Stimulated activated CD4-positive, alpha-beta T cell treated with anti-CD3 and anti-CD28 coated beads, Interleukin-4, amount 100 ng/mL, for 48 hours (primary cell): Measurements from ENCODE around the gene ATXN7L1.

Experiments
- DNase-seq, 2 donors: peaks; one replicate each; pipeline ENCODE4 v3.0.0-alpha.2; 2020; ENCODE audit warnings: low read depth in 2 of 2

Gene ATXN7L1

DNA sequence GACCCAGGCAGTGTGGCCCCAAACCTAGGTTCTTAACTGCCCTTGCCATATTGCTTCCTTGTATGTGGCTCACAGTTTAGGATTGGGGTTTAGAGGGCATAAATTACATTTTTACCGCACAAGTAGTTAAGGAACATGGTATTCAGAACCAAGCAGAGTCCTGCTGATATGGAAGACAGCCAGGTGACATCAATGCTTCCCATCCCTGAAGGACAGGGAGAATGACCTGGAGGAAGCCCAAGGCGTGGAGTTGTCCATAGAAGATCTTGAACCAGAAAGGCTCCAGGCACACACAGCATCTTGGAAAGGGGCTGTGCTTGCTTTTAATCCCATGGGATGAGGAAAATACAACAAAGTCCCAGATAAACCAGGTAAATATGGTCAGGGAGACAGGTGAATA is 48.3 kb downstream of the ATXN7L1 start:
- DNase-seq = no peak

DNA sequence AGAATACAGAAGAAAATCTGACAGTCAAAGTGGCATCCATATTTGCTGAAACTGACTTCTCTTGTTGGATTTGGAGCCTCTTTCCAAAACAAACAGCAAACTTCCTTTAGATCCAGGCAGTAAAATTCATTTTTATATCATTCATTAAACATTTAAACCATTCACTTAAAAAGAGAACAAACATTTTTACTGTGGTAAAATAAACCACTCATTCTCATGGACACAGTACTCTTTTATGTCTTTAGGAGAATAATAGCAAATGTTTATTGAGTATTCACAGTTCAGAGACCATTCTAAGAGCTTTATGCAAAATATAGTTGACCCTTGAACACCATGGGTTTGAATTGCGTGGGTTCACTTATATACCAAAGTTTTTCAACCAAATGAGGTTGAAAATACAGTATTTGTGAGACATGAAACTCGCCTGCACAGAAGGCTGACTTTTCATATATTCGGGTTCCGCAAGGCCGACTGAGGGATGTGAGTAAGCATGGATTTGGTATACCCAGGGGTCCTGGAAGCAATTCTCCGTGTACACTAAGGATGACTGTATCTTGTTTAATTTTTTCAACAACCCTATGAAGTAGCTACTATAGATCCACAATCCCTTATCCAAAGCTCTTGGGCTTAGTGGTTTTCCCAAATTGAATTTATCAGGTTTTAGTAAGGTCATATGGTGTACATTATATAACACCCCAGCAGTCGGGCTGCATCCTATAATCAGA is 49.1 kb downstream of the ATXN7L1 start:
- no peak for DNase-seq

DNA sequence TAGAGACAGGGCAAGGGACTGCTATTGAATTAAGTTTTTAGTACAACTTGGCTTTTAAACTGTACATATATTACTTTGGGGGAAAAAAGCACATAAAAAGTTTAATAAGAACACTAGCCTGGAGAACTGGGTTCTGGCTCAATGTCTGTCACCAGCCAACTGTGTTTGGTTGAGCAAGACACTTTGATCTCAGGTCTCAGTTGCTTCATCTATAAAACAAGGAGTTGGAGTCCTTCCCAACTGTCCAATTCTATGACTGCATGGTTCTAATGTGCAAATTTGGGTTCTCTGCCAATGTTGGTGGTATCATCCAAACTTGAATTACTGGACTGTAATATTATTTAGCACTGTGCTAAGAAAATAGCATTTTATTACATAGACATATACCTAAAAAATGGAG is 50.3 kb downstream of the ATXN7L1 start:
- DNase-seq = no peak

DNA sequence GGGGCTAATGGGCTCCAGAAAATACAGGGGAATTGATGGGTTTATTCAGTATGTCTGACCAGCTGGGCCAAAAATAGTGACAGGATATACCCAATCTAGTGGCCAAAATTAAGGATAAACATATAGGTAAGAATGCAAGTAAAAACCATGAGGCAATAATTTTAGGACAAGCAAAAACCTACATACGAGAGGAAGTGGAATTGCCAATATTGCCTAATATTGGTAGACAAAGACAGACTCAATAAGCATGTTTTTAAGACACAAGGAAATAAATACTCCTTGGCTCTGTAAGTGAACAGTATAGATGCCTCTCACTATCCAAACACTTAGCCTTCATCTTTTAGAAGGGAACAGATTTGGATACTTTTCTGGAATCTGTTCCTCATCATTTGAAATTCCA is 51.0 kb downstream of the ATXN7L1 start:
- DNase-seq = no peak

DNA sequence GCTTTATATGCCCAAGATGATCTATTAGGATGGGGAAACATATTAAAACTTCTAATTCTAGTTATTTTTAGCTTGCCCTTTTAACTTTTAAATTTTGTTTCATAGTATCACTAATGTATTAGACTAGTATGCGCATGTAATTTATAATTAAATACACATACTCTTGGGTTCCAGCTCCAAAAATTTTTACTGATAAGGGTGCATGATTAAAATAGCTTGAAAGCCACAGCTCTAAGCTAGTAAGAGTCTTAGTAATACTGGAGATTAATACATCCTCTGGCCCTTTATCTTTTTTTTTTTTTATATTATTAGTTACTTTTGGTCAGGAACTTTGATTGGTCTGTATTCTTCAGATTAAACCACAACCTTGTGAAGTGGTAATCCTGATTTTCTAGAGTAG is 53.6 kb downstream of the ATXN7L1 start:
- DNase-seq = no peak

DNA sequence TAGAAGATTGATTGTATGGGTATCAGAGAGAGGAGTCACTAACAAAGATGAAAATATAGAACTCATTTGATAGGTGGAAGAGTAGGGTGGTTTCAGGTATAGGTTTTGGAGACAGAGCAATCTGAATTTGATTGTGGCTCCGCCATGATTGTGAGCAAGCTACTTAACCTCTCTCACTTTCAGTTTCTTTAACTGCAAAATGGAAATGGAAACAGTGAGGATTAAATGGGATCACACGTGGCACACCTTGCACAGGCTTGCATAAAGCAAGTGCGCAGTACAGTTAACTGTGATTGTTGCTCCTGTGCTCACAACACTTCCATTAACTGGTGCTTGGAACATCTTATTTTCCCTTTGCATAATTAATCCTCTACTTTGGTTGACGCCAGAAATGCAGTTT is 54.9 kb downstream of the ATXN7L1 start:
- no peak for DNase-seq

DNA sequence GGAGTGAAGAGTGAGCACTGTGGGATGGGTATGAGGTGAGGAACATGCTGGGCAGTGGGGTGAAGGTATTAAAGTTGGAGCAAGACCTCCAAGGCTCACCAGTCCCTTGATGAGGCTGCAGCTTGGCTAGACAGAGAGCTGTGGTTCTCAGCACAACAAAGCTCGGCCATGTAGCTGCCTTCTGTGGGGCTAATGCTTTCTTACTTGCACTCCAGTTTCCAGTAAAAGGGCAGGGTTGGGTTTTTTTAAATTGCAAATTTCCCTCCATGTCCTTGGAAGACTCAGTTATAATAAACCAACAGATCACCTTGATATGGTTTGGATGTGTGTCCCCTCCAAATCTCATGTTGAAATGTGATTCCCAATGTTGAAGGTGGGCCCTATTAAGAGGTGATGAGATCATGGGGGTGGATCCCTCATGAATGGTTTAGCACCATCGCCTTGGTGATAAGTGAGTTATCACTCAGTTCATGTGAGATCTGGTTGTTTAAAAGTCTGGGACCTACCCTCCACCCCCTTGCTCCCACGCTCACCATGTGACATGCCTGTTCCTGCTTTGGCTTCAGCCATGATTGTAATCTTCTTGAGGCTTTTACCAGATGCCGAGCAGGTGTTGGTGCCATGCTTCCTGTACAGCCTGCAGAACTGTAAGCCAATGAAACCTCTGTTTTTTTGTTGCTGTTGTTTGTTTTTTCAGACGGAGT is 55.9 kb downstream of the ATXN7L1 start:
- DNase-seq = no peak

DNA sequence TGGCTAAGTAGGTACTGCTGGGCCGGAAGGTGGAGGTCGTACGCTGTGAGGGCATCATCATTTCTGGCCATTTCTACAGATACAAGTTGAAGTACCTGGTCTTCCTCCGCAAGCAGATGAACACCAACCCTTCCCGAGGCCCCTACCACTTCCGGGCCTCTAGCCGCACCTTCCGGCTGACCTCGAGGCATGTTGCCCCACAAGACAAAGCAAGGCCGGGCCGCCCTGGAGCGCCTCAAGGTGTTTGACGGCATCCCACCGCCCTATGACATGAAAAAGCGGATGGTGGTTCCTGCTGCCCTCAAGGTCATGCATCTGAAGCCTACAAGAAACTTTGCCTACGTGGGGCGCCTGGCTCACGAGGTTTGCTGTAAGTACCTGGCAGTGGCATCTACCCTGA is 56.8 kb downstream of the ATXN7L1 start:
- no peak for DNase-seq

DNA sequence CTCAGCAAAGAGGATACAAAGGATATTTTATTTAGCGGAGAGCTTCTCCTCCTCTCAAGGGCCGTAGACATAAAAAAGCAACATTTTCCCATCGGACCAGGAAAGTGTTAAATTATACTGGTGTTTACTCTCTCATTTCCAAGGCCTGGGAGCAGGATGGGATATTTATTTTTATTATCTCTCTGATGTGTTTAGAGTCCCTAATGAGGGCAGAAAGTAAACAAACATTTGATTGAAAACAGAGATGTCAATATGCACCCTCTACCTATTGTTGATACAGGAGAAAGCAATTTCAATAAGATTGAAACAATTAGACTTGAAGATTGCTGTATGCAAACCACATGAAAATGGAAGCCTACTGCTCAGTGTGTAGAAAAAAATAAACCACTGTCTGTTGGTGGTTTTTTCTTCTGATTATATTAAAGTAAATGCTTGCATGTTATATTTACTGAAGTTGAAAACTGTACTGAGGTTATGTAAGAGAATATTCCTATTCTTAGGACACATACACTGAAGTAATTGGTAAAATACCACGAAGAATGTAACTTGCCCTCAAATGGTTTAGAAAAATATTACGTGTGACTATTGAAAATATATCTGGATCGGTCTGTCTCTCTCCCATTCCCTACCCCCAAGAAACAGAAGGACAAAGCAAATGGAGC is 59.3 kb downstream of the ATXN7L1 start:
- DNase-seq = no peak

DNA sequence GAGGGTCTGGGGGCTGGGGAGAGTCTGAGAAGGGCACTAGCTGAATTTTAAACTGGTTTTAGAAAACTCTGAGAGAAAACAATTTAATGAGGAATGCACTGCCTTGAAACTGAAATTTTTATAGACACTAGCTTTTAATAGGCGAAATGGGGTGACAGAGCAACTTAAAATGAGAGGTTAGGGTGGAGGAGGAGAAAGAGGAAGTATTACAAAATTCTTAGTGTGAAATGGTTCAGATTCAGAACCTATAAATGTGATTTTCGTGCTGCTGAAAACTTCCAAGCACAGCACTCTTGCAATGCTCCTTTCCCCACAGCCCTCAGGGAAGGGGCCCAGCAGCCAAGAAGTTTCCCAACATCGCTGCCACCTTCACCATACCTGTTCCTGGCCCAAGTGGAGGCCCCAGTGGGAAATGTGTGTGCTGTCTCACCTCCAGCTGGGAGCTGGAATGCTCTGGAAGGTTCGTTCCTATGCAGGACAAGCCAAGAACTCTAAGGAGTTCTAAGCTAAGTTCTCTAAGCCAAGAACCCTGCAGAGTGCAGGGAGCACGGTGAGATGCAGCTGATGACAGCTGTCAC is 60.0 kb downstream of the ATXN7L1 start:
- no peak for DNase-seq

DNA sequence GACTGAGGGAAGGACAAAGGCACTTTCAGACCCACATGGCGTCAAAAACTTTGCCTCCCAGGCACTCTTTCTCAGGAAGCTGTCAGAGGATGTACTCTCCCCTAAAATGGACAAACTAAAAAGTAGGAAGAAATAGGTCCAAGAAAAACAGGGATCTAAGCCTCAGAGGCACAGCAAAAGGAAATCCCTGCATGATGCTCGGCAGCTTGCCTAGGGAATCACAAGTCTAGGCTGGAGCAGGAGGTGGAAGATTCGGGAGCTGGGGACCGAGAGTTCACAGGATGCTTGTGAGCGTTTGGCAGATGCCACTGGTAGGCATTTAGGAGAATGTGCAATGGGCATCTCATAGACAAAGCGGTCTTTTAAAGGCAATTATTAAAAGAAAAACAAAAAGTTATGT is 60.8 kb downstream of the ATXN7L1 start:
- DNase-seq = no peak

DNA sequence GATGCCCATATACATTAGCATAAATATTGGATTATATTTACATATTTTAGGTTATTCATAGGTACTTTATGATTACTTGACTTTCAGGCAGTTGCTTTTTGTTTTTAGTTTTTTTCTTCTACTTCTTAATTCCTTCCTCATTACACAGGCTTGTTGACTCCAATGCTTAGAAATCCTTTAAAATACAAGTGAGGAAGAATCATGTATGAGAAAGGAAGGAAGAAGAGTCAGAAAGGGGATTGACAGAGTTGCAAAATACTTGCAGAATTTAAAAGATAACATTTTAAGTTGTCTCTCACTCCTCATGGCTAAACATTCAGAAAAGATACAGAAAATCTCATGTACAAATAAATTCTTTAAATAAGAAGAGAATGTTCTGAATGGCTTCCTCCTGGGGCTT is 61.9 kb downstream of the ATXN7L1 start:
- no peak for DNase-seq

DNA sequence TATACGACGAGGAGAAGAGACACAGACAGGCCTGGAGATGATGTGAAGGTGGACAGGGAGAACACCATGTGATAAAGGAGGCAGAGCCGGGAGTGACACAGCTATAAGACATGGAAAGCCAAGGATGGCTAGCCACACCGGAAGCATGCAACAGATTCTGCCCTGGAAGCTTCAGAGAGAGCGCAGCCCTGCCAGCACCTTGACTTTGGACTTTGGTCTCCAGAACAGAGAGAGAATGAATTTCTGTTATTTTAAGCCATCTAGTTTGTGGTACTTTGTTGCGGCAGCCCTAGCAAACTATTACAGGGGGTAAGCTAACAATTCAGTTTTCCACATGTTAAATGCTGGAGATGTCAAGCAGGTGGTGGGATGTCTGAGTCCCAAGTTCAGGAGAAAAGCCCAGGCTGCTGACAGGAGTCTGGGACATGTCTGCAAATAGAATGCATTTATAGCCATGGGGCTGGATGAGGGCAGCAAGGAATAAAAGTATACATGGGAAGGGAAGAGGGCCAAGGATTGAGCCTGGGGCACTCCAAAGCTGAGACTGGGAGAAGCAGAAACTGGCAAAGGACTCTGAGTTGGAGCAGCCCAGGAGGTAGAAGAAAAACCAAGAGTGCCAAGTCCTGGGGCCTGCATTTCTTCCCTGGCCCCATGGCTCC is 65.1 kb downstream of the ATXN7L1 start:
- no peak for DNase-seq

DNA sequence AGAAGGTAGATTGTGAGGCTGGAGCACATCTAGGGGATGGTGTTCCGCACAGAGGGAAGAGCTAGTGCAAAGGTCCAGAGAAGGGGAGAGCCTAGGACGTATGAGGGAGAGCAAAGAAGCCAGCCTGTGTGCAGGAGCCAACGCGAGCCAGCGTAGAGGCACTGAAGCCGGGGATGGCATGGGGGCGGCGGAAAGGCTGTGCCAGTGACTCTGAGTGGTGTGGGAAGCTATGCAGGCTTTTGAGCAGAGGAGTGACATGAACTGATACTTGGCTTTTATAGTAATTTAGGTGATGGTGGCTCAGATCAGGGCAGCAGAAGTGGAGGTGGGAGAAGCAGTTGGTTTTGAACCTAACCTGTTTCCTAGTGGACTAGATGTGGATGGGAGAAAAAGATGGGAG is 65.8 kb downstream of the ATXN7L1 start:
- peak; percentile 25 to 32 for DNase-seq

DNA sequence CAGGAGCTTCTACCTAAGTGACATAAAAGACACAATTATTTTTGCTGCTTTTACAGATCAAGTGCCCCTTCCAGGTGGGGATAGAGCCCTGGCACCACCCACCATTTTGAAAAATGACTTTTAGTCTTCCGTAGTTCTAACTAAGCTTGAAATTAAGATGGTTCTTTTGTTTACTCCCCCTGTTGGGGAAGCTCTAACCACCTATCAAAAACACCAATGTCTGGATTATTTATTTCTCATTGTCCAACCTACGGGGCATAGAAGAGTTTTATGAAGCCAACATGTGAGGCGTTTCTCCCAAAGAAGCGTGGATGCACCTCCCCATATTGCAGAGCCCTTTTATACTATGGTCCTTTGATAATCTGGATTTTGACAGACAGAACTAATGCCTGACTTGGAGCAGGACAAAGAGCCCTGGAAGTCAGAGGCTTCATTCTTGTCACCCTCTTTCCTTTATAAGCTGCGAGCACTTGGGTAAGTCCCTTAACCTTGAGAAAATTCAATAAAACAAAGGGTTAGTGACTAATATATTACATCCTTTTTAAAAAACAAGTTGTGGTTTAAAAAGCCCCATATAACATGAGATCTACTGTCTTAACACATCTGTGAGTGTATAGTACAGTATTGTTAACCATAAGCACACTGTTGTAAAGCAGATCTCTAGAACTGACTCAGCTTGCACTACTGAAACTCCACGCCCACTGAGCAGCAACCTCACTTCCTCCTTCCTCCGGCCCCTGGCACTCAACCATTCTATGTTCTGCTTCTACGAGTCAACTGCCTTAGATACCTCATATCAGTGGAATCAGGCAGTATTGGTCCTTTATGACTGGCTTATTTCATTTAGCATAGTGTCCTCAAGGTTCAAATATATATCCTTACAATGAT is 67.5 kb downstream of the ATXN7L1 start:
- DNase-seq = peak; percentile 65 to 81

DNA sequence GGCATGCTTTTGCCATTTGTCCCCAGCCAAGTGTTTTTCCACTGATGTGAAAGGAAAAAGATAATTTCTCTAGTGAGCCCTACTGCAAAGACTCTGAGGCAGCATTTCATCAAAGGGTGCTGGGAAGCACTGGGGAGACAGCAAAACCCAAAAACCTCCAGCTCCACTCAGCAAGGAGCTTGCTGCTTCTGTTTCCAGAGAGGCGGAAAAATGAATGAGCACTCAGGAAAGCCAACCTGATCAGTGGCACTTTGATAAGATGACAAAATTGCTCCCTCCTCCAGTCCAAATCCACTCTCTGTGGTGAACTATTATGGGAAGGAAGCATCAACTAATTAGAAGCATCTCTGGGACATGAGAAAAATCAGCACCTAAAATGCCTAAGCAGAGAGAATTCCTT is 68.2 kb downstream of the ATXN7L1 start:
- DNase-seq = no peak

DNA sequence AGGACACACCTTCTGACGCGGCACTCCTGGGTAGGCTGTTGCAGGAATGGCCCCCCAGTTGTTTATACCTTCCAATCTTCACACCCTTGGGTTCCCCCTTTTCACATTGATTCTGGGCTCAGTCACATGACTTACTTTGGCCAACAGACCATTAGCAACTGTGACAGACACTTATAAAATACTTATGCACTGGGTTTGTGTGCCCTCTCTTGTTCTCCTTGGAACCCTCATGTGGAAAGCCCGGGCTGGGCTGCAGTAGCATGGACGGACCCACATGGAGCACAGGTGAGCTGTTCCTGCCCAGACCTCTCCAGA is 69.0 kb downstream of the ATXN7L1 start:
- DNase-seq = no peak

DNA sequence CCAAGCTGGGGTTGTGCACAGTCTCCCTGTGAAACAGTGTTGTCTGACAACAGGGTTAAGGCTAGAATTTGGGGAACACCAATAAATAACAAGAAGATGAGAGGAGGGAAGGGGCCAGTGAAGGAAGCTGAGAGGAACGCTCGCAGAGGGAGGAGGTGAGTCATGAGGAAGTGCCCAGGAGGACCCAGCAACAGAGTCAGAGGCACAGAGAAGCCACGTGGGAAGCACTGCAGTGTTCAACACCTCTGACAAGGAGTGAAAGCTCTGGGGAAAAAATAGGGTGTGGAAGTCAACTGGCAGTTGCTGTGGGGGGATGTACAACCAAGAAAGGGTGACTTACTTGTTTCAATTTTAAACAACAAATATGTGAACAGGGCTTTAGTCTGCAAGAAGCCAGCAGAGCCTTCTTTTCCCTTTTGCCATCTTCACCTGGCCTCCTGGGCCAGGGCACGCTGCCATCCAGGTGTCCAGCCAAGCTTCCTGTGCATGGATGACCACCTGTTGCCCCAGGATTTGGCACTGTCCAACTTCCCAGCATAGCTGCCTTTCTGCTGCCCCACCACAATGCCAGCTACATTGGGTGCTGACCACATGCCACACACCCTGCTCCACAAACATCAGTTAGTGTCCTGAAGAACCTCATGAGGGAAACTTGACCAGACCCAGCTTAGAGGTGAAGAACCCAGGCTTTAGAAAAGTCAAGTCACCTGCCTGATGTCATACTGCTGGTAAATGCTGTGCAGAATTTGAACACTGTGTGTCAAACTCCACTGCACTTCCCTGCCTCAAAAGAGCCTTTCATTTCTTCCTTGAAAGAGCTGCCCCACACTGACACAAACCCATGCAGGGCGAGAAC is 69.6 kb downstream of the ATXN7L1 start:
- DNase-seq = peak; percentile 48 to 65

DNA sequence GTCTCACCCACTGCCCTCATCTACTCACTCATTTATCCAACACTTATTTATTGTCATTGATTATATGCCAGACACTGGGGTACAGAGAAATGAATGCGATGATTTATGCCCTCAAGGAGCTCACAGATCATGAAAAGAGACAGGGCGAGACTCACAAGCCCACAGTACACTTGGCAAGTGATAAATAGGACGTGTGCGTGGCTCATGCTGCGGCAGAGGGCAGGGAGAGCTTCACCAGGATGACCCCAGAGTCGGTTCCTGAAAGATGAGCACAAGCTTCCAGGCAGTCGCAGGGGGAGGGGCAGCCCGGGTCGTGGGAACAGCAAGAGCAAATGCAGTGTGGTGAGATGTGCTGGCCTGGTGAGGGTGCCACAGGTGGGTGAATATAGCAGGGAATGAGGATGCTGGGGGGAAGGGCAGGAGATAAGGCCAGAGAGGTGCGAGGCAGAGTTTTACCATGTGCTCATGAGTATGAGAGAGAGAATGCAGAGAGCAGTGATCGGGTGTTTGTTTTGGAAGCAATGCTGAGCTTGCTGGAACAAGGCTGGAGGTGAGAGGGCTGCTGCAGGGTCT is 70.9 kb downstream of the ATXN7L1 start:
- DNase-seq = no peak

DNA sequence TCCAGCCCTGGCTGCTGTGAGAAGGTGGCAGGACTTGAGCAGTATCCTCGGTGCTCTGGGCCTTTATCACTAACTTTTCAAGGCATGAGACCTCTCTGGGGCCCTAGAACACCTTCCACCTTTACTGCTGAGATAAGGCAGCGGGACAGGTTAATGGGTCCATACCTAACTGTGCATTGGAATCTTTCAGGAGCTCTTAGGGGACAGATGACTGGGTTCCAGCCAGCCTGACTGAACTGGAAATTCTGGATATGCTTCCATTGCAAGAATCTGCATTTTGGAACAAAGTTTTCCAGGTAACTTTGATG is 73.0 kb downstream of the ATXN7L1 start:
- no peak for DNase-seq
